Ovary (tissue), 9 donors: Measurements from ENCODE around the gene REL. TPM values are rescaled to one million over a fixed set of nuclear protein-coding genes. Genes with fewer than 3 reads are reported as not detected.

ENCODE experiments used
- DNase-seq, 5 donors: peaks; one replicate each; pipeline ENCODE4 v3.0.0-alpha.2; 2019 to 2020
- H3K27ac ChIP-seq, 2 donors: fragments of 200-600 bp; one replicate each; pipeline versions ENCODE4 v1.5.1 to v1.8.0; 2019 to 2022
- H3K27me3 ChIP-seq: fragments of 200-600 bp; one replicate; pipeline ENCODE4 v1.8.0; 2022
- H3K36me3 ChIP-seq: fragments of 200-600 bp; sonication (generic); one replicate; pipeline ENCODE4 v1.5.1; 2019
- H3K4me1 ChIP-seq: one replicate; pipeline ENCODE4 v1.8.1; 2013; ENCODE audit warnings: mild to moderate bottlenecking, moderate library complexity; ENCODE audit not compliant: insufficient read depth
- H3K4me3 ChIP-seq: fragments of 200-600 bp; sonication (generic); one replicate; pipeline ENCODE4 v1.5.1; 2017
- H3K9me3 ChIP-seq, 2 donors: fragments of 200-600 bp in 1 of 2; sonication (generic) in 1 of 2; one replicate each; pipeline versions ENCODE4 v1.5.1 to v1.8.1; 2013 to 2019; ENCODE audit warnings: mild to moderate bottlenecking in 1 of 2, moderate library complexity in 1 of 2
- EP300 ChIP-seq: sonication (generic); formaldehyde crosslinking; IDR thresholded peaks from one replicate; pipeline ENCODE4 v1.6.1; 2017; ENCODE audit warnings: antibody characterized with exemption
- POLR2A ChIP-seq: fragments of 450-650 bp; IDR thresholded peaks from one replicate; pipeline ENCODE4 v1.6.1; 2017; ENCODE audit warnings: antibody characterized with exemption, mild to moderate bottlenecking, moderate library complexity
- WGBS, 3 donors: extraction: QIAGEN DNeasy Blood & Tissue Kit in 1 of 3; methylation state at CpG; one replicate each; pipeline versions ENCODE4 v1.1.5 to v1.1.7; 2013 to 2017; 5-methylcytosine and 5-hydroxymethylcytosine counted together
- intact Hi-C, 4 donors: fragments of 100-400 bp; cut with DNase I; formaldehyde crosslinking; loops; one replicate each; pipeline versions ENCODE4 v1.11.0 to v1.15.1; 2022 to 2023
- polyA plus RNA-seq, 2 donors: library from polyadenylated mRNA; stranded (reverse); fragments of 200-250 nt in 1 of 2; fragments of 350-450 nt in 1 of 2; fragmentation: Illumina TruSeq in 1 of 2; extraction: RNeasy Lipid Tissue Mini Kit (QIAGEN cat#74804) in 1 of 2; gene quantifications; one replicate each; pipeline ENCODE4 v1.2.3, GENCODE V29; 2013 to 2014
- total RNA-seq, 7 donors: library from RNA; depleted of rRNA in 2 of 7; stranded (reverse); fragments of >200 nt in 2 of 7; fragmentation: NEBNext Ultra II Directional in 3 of 7; extraction: Animal tissue kit (Norgen Biotek cat#: 25700) in 3 of 7; gene quantifications; one replicate each; pipeline versions ENCODE4 v1.1.0 to v1.2.4, GENCODE V29; 2016 to 2023
- TF ChIP-seq, protein P1 (sequence below), 3 donors: fragments of 450-650 bp in 2 of 3; fragments of 200-600 bp in 1 of 3; IDR thresholded peaks; one replicate each; pipeline versions ENCODE4 v1.5.1 to v1.8.0; 2016 to 2022; ENCODE audit warnings: antibody characterized with exemption in 3 of 3, mild to moderate bottlenecking in 1 of 3
- donor health status: DM: no; HTN: no; CAD: no; lungs with moderate emphysema.
- donor health status: DM: no; HTN: no; CAD: no.
- donor health status: Bipolar disorder and iron deficiency.
- donor health status: DM: yes; HTN: yes; CAD: no.
- donor health status: DM: no; HTN: no; CAD: no.
- donor health status: DM: yes; HTN: yes; CAD: no.

The REL gene
- total and polyA plus RNA-seq, 9 donors, result 3.8 to 45.1 (median 18.6) TPM

DNA sequence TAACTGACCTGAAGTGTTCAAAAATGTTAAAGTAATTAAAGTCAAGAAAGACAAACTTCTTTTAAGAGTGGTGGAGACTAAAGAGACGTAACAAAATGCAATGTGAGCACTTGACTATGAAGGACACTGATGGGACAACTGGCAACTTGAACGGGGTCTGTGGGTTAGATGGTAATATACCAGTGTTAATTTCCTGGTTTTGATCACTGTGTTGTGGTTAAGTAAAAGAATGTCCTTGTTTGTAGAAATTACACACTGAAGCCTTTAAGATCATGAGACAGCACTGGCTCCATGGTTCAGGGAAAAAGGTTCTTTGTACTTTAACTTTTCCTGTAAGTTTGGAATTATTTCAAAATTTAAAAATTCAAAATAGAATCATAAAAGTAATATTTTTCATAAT is 58.2 kb downstream of the REL start:
- 67 to 81% (median 73%) methylated on average over 2 of the region's 2 CpGs for WGBS, 3 donors

GRCh38 chr2:60945341-60945740 is 64.0 kb downstream of the REL start:
- Histone ChIP-seq H3K27me3 (no peaks in the 10 kb centered on the region), H3K36me3 (no peaks in the 10 kb centered on the region), H3K27ac (no peak overlapping the region), H3K4me3 (no peak overlapping the region), H3K9me3 (no peaks in the 10 kb centered on the region), H3K4me1 (no peaks in the 10 kb centered on the region)
- no peak for DNase-seq
- 85 to 86% (median 85%) methylated on average over 2 of the region's 2 CpGs for WGBS, 3 donors
- TF ChIP-seq EP300, result no peak
- TF ChIP-seq, protein P1, sequence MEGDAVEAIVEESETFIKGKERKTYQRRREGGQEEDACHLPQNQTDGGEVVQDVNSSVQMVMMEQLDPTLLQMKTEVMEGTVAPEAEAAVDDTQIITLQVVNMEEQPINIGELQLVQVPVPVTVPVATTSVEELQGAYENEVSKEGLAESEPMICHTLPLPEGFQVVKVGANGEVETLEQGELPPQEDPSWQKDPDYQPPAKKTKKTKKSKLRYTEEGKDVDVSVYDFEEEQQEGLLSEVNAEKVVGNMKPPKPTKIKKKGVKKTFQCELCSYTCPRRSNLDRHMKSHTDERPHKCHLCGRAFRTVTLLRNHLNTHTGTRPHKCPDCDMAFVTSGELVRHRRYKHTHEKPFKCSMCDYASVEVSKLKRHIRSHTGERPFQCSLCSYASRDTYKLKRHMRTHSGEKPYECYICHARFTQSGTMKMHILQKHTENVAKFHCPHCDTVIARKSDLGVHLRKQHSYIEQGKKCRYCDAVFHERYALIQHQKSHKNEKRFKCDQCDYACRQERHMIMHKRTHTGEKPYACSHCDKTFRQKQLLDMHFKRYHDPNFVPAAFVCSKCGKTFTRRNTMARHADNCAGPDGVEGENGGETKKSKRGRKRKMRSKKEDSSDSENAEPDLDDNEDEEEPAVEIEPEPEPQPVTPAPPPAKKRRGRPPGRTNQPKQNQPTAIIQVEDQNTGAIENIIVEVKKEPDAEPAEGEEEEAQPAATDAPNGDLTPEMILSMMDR (IDR thresholded peaks at IDR 0.05), result no peak
- no peak for TF ChIP-seq POLR2A
- intact Hi-C loops, result no loop called here

More for the DNA sequence above, 58.2 kb downstream of the REL start:
- H3K4me1 ChIP-seq, result no peaks in the 10 kb centered on the region
- no peak for TF ChIP-seq EP300
- no peak overlapping the region for H3K4me3 ChIP-seq
- no peaks in the 10 kb centered on the region for H3K27me3 ChIP-seq
- intact Hi-C loops, result no loop called here
- no peaks in the 10 kb centered on the region for H3K36me3 ChIP-seq
- no peaks in the 10 kb centered on the region for H3K9me3 ChIP-seq
- H3K27ac ChIP-seq, result no peak overlapping the region
- DNase-seq, result no peak

DNA sequence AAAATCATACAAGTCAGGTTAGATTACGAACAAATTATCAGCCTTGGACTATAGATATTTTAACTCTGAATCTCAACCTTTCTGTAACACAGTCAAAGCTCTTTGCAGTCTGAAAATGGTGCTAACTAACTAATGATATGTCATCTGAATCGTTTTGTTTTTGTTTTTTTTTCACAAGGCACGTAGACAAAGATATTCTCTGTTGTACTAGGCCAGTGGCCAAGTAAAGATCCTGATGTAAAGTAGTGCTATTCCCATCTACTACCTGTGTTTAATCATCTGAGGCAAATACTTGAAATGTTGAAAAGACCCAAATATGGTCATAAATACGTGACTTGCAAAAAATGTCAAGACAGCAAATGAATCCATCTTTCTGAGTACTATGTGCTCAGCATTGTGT is 65.7 kb downstream of the REL start:
- TF ChIP-seq, protein P1 (IDR thresholded peaks at IDR 0.05), result no peak
- TF ChIP-seq EP300, result no peak
- TF ChIP-seq POLR2A, result no peak
- Histone ChIP-seq H3K27me3 (no peaks in the 10 kb centered on the region), H3K4me3 (no peak overlapping the region), H3K27ac (no peak overlapping the region), H3K9me3 (no peaks in the 10 kb centered on the region), H3K36me3 (no peaks in the 10 kb centered on the region), H3K4me1 (no peaks in the 10 kb centered on the region)
- WGBS, 3 donors, result 56 to 70% (median 60%) methylated on average over 4 of the region's 4 CpGs
- intact Hi-C loops, result no loop called here
- DNase-seq, result no peak

GRCh38 chr2:60948161-60948560 is 66.8 kb downstream of the REL start:
- TF ChIP-seq, protein P1 (IDR thresholded peaks at IDR 0.05), result no peak
- TF ChIP-seq EP300 (no peak), POLR2A (no peak)
- DNase-seq, result no peak
- Histone ChIP-seq H3K36me3 (no peaks in the 10 kb centered on the region), H3K27me3 (no peaks in the 10 kb centered on the region), H3K4me1 (no peaks in the 10 kb centered on the region), H3K4me3 (no peak overlapping the region), H3K27ac (no peak overlapping the region), H3K9me3 (no peaks in the 10 kb centered on the region)
- intact Hi-C loops, result no loop called here
- WGBS, 3 donors, result 96 to 97% (median 97%) methylated on average over 8 of the region's 8 CpGs

DNA sequence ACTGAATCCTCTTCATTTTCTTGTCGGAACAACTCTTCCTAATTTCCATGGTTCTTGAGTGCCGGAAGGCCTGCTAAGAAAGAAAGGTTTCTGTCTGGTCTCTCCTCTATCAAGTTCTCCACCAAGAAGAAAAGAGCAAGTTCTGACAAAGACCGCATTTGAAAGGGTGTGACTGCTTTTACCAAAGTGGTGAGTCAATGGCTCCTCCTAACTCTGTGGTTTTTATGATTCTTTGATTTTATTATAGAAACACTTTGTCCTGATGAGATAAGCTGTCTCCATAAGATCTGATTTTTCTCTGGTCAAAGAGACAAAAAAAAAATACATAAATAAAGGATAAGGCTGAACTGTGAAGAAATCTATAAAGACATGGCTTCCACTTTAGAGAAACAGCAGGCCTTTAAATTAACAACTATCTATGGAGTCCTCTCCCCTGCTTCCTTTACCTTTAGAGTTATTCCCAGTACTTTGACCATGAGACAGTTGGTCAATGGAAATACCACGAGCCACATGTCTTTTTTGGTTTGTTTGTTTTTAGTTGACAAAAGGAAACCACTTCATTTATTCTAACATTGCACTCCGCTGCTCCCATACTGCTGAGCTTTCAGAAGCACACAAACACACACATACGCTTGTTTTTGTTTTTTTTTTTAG is 67.7 kb downstream of the REL start:
- Histone ChIP-seq H3K27me3 (no peaks in the 10 kb centered on the region), H3K4me1 (no peaks in the 10 kb centered on the region), H3K36me3 (no peaks in the 10 kb centered on the region), H3K9me3 (no peaks in the 10 kb centered on the region), H3K27ac (no peak overlapping the region), H3K4me3 (no peak overlapping the region)
- no peak for DNase-seq
- 88 to 95% (median 92%) methylated on average over 6 of the region's 6 CpGs for whole genome bisulfite sequencing, 3 donors
- intact Hi-C loops, result no loop called here
- no peak for TF ChIP-seq EP300
- TF ChIP-seq, protein P1 (IDR thresholded peaks at IDR 0.05), result no peak
- TF ChIP-seq POLR2A, result no peak
